HEK293 (cell line): ENCODE data around the gene PPP1R14B.
A peak's percentile ranks its signal among the peaks of the same experiment; 100 is the strongest.

Experiments used
- CTCF ChIA-PET: fragments of 350-600 bp; formaldehyde crosslinking; extraction: SDS; loops from one replicate; lab custom pipeline; 2021; ENCODE audit warnings: antibody characterized with exemption; lab: Yijun Ruan, JAX
- POLR2A ChIA-PET: fragments of 300-600 bp; formaldehyde crosslinking; extraction: SDS; loops from one replicate; lab custom pipeline; 2020; ENCODE audit warnings: antibody characterized with exemption, inconsistent platforms; lab: Yijun Ruan, JAX
- H3K27ac ChIP-seq: fragments of 200-500 bp; sonication (Bioruptor generic); 2 replicates; pipeline ENCODE4 v1.5.1; 2014; ENCODE audit warnings: low read depth, low read length, control low read depth, inconsistent platforms; ENCODE audit errors: extremely low read depth
- H3K36me3 ChIP-seq, 2 experiments: fragments of 200-500 bp in 1 of 2; sonication (Bioruptor generic) in 1 of 2; 1 replicate in 1 of 2; 2 replicates in 1 of 2; pipeline ENCODE4 v1.5.1; 2014 to 2017; ENCODE audit warnings: inconsistent platforms in 2 of 2, low read length in 2 of 2; ENCODE audit not compliant: control insufficient read depth in 2 of 2, insufficient read depth in 1 of 2
- H3K4me1 ChIP-seq: fragments of 200-500 bp; sonication (Bioruptor generic); 2 replicates; pipeline ENCODE4 v1.5.1; 2014; ENCODE audit warnings: mild to moderate bottlenecking, low read length, inconsistent platforms; ENCODE audit not compliant: control insufficient read depth, insufficient read depth
- H3K4me3 ChIP-seq: 2 replicates; pipeline ENCODE4 v1.5.1; 2011; ENCODE audit warnings: low read depth, mild to moderate bottlenecking, control low read depth, low read length, moderate library complexity
- H3K9me3 ChIP-seq: fragments of 200-500 bp; sonication (Bioruptor generic); 2 replicates; pipeline ENCODE4 v1.5.1; 2014; ENCODE audit warnings: low read depth, low read length, inconsistent platforms; ENCODE audit not compliant: control insufficient read depth, insufficient read depth
- GLIS1 ChIP-seq: fragments of 450-650 bp; formaldehyde crosslinking; IDR thresholded peaks from 2 replicates; pipeline ENCODE4 v1.5.1; 2016; ENCODE audit warnings: missing biosample characterization, missing genetic modification characterization
- IKZF3 ChIP-seq: fragments of 450-650 bp; IDR thresholded peaks from 2 replicates; pipeline ENCODE4 v1.5.0; 2018; ENCODE audit warnings: missing biosample characterization, mild to moderate bottlenecking, missing genetic modification characterization, moderate library complexity
- KLF1 ChIP-seq: fragments of 450-650 bp; formaldehyde crosslinking; IDR thresholded peaks from 2 replicates; pipeline ENCODE4 v1.5.1; 2016; ENCODE audit warnings: missing biosample characterization, missing genetic modification characterization
- OVOL3 ChIP-seq: fragments of 450-650 bp; formaldehyde crosslinking; IDR thresholded peaks from 2 replicates; pipeline ENCODE4 v1.5.1; 2016; ENCODE audit warnings: missing biosample characterization, missing genetic modification characterization
- WT1 ChIP-seq: fragments of 450-650 bp; formaldehyde crosslinking; IDR thresholded peaks from 2 replicates; pipeline ENCODE4 v1.5.1; 2016; ENCODE audit warnings: missing biosample characterization, missing genetic modification characterization
- YY1 ChIP-seq: fragments of 450-650 bp; formaldehyde crosslinking; IDR thresholded peaks from 2 replicates; pipeline ENCODE4 v1.5.1; 2018; ENCODE audit warnings: missing biosample characterization, missing genetic modification characterization
- ZFP3 ChIP-seq: fragments of 450-650 bp; formaldehyde crosslinking; IDR thresholded peaks from 2 replicates; pipeline ENCODE4 v1.5.1; 2016; ENCODE audit warnings: low read depth, missing biosample characterization, missing genetic modification characterization
- ZNF146 ChIP-seq: fragments of 450-650 bp; formaldehyde crosslinking; IDR thresholded peaks from 2 replicates; pipeline ENCODE4 v1.5.1; 2016; ENCODE audit warnings: missing biosample characterization, missing genetic modification characterization
- ZNF2 ChIP-seq: fragments of 450-650 bp; formaldehyde crosslinking; IDR thresholded peaks from 2 replicates; pipeline ENCODE4 v1.5.1; 2016; ENCODE audit warnings: missing biosample characterization, missing genetic modification characterization
- ZNF223 ChIP-seq: fragments of 450-650 bp; formaldehyde crosslinking; IDR thresholded peaks from 2 replicates; pipeline ENCODE4 v1.5.1; 2016; ENCODE audit warnings: missing biosample characterization, missing genetic modification characterization
- ZNF404 ChIP-seq: fragments of 450-650 bp; formaldehyde crosslinking; IDR thresholded peaks from 2 replicates; pipeline ENCODE4 v1.5.1; 2017; ENCODE audit warnings: missing biosample characterization, missing genetic modification characterization
- ZNF473 ChIP-seq: fragments of 450-650 bp; formaldehyde crosslinking; IDR thresholded peaks from 2 replicates; pipeline ENCODE4 v1.5.1; 2017; ENCODE audit warnings: missing biosample characterization, missing genetic modification characterization
- ZNF529 ChIP-seq: fragments of 450-650 bp; formaldehyde crosslinking; IDR thresholded peaks from 2 replicates; pipeline ENCODE4 v1.5.1; 2017; ENCODE audit warnings: missing genetic modification characterization, missing biosample characterization; ENCODE audit not compliant: insufficient replicate concordance
- ZNF555 ChIP-seq: fragments of 450-650 bp; formaldehyde crosslinking; conservative IDR thresholded peaks from 2 replicates; pipeline ENCODE4 v1.5.1; 2017; ENCODE audit warnings: missing biosample characterization, mild to moderate bottlenecking, missing genetic modification characterization, inconsistent platforms
- ZNF629 ChIP-seq: fragments of 450-650 bp; formaldehyde crosslinking; IDR thresholded peaks from 2 replicates; pipeline ENCODE4 v1.5.1; 2017; ENCODE audit warnings: missing biosample characterization, missing genetic modification characterization
- ZNF660 ChIP-seq: fragments of 450-650 bp; IDR thresholded peaks from 2 replicates; pipeline ENCODE4 v1.5.1; 2018; ENCODE audit warnings: missing biosample characterization, mild to moderate bottlenecking, missing genetic modification characterization
- TF ChIP-seq, protein P1 (sequence below): fragments of 450-650 bp; formaldehyde crosslinking; IDR thresholded peaks from 2 replicates; pipeline ENCODE4 v1.5.1; 2016; ENCODE audit warnings: missing biosample characterization, missing genetic modification characterization, borderline replicate concordance
- TF ChIP-seq, protein P2 (sequence below): fragments of 450-650 bp; formaldehyde crosslinking; IDR thresholded peaks from 2 replicates; pipeline ENCODE4 v1.5.1; 2016; ENCODE audit warnings: missing biosample characterization, missing genetic modification characterization
- TF ChIP-seq, protein P3 (sequence below): fragments of 450-650 bp; formaldehyde crosslinking; IDR thresholded peaks from 2 replicates; pipeline ENCODE4 v1.5.1; 2017; ENCODE audit warnings: missing biosample characterization, missing genetic modification characterization
- TF ChIP-seq, protein P4 (sequence below): fragments of 450-650 bp; formaldehyde crosslinking; IDR thresholded peaks from 2 replicates; pipeline ENCODE4 v1.5.1; 2017; ENCODE audit warnings: missing biosample characterization, missing genetic modification characterization

Gene PPP1R14B

DNA sequence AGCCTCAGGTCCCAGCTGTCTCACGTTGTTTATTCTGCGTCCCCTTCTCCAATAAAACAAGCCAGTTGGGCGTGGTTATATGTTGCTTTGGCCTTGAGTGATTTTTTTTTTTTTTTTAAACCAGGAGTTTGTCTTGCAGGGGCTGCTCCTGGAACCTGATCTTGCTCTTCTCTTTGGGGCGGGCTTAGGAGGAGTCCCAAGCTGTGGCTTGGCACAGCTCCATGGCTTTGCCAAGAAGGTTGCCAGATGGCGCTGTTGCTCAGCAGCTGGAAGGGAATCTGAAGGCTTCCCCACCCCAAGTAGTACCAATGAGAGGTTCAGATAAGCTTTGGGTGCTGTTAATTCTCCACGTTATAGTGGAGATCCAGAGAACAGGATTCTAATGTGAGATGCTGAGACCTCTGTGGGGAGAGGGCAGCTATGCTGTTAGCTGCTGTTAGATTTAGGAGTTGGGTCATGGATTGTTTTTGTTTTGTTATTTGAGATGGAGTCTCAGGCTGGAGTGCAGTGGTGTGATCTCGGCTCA lies 42.2 kb downstream of the PPP1R14B start (continued):
- TF ChIP-seq, protein P1, sequence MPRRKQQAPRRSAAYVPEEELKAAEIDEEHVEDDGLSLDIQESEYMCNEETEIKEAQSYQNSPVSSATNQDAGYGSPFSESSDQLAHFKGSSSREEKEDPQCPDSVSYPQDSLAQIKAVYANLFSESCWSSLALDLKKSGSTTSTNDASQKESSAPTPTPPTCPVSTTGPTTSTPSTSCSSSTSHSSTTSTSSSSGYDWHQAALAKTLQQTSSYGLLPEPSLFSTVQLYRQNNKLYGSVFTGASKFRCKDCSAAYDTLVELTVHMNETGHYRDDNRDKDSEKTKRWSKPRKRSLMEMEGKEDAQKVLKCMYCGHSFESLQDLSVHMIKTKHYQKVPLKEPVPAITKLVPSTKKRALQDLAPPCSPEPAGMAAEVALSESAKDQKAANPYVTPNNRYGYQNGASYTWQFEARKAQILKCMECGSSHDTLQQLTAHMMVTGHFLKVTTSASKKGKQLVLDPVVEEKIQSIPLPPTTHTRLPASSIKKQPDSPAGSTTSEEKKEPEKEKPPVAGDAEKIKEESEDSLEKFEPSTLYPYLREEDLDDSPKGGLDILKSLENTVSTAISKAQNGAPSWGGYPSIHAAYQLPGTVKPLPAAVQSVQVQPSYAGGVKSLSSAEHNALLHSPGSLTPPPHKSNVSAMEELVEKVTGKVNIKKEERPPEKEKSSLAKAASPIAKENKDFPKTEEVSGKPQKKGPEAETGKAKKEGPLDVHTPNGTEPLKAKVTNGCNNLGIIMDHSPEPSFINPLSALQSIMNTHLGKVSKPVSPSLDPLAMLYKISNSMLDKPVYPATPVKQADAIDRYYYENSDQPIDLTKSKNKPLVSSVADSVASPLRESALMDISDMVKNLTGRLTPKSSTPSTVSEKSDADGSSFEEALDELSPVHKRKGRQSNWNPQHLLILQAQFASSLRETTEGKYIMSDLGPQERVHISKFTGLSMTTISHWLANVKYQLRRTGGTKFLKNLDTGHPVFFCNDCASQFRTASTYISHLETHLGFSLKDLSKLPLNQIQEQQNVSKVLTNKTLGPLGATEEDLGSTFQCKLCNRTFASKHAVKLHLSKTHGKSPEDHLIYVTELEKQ (tag by site-specific recombination) = no peak
- TF ChIP-seq IKZF3 (tag by site-specific recombination) (peak; percentile 69), ZNF146 (tag by site-specific recombination) (no peak), ZNF629 (tag by site-specific recombination) (0 out of 2 replicates have a peak, but pooled peaks have one; percentile 34), ZNF555 (tag by site-specific recombination) (no peak), ZNF660 (peak; percentile 24; the same call in 1 of the 2 replicates), GLIS1 (tag by site-specific recombination) (peak; percentile 34; the same call in 1 of the 2 replicates)
- TF ChIP-seq, protein P2, sequence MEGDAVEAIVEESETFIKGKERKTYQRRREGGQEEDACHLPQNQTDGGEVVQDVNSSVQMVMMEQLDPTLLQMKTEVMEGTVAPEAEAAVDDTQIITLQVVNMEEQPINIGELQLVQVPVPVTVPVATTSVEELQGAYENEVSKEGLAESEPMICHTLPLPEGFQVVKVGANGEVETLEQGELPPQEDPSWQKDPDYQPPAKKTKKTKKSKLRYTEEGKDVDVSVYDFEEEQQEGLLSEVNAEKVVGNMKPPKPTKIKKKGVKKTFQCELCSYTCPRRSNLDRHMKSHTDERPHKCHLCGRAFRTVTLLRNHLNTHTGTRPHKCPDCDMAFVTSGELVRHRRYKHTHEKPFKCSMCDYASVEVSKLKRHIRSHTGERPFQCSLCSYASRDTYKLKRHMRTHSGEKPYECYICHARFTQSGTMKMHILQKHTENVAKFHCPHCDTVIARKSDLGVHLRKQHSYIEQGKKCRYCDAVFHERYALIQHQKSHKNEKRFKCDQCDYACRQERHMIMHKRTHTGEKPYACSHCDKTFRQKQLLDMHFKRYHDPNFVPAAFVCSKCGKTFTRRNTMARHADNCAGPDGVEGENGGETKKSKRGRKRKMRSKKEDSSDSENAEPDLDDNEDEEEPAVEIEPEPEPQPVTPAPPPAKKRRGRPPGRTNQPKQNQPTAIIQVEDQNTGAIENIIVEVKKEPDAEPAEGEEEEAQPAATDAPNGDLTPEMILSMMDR (tag by site-specific recombination) = peak; percentile 80
- TF ChIP-seq, all 188 proteins: peak for 28

DNA sequence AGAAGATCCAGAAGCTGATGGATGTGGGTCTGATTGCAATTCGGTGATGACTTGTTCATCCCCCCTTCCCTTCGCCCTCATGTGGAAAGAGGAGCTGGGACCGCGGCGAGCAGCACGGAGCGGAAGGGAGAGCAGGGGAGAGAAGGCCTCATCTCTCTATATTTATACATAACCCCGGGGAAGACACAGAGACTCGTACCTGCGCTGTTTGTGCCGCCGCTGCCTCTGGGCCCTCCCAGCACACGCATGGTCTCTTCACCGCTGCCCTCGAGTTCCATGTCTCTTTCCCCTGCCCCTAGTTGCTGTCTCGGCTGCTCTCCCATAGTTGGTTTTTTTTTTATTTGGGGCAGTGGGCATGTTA lies 42.7 kb downstream of the PPP1R14B start:
- POLR2A ChIA-PET = interaction anchor here (0.6 to 4.7 kb wide), 19 partner anchors 8 to 916 kb away, joined by 3 to 32 read pairs (median 5); partner anchors contain the start of genes BAD, ESRRA, FKBP2 and NUDT22
- CTCF ChIA-PET = interaction anchor here (0.6 to 4.7 kb wide), 29 partner anchors 8 to 449 kb away, joined by 3 to 78 read pairs (median 5); partner anchors contain the start of genes BAD, CATSPERZ, FKBP2 and NUDT22
- Histone ChIP-seq H3K9me3 (no peaks in the 10 kb centered on the region), H3K4me3 (no peak overlapping the region)
- TF ChIP-seq KLF1 (tag by site-specific recombination) (no peak), ZNF2 (tag by site-specific recombination) (no peak)
- TF ChIP-seq, all 188 proteins: peak for 0
- peaks cover 8 to 76% of the 10 kb centered on the region in 2 experiments; a peak in 2 of 3 replicates for H3K36me3 ChIP-seq
- 0 out of 2 replicates have a peak, but pooled peaks cover 8% of the 10 kb centered on the region for H3K4me1 ChIP-seq
- H3K27ac ChIP-seq = peak overlapping the region; percentile 55

DNA sequence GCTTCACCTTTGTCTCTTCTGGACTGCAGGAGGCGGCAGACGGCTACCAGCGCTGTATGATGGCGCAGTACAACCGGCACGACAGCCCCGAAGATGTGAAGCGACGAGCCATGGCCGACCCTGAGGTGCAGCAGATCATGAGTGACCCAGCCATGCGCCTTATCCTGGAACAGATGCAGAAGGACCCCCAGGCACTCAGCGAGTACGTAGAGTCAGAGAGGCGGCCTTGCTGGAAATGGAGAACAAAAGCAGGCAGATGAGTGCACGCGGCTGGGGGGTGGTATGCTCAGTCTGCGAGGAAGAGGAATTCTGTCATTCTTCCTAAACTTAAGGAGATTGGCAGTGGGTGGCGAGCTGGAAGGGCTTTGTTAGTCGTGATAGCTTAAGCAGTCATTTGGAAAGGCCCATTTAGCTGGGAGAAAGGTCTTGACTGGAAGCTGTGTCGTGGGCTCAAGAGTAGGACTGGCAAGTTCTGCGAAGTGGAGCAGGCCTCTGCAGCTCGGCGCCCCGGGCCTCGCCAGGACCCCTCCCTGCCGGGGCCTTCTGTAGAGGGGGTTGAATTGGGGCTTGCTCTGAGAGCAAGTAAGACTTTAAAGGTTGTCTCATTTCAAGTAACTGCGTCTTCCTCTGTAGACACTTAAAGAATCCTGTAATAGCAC lies 43.2 kb downstream of the PPP1R14B start:
- 0 out of 2 replicates have a peak, but pooled peaks cover 8% of the 10 kb centered on the region for H3K4me1 ChIP-seq
- H3K36me3 ChIP-seq = peaks cover 11 to 80% of the 10 kb centered on the region in 2 experiments; a peak in 2 of 3 replicates
- no peak overlapping the region for H3K4me3 ChIP-seq
- CTCF ChIA-PET = interaction anchor here (0.6 to 4.7 kb wide), 17 partner anchors 8 to 420 kb away, joined by 3 to 78 read pairs (median 8); partner anchors contain the start of genes CATSPERZ, FKBP2, NUDT22 and PLCB3
- POLR2A ChIA-PET = interaction anchor here (0.6 to 4.7 kb wide), 9 partner anchors 18 to 110 kb away, joined by 3 to 32 read pairs (median 5); partner anchors contain the start of genes NUDT22, STIP1 and TRPT1
- H3K9me3 ChIP-seq = no peaks in the 10 kb centered on the region
- peak overlapping the region; percentile 55; the same call in 1 of the 2 replicates for H3K27ac ChIP-seq
- TF ChIP-seq WT1 = no peak
- TF ChIP-seq, protein P3, sequence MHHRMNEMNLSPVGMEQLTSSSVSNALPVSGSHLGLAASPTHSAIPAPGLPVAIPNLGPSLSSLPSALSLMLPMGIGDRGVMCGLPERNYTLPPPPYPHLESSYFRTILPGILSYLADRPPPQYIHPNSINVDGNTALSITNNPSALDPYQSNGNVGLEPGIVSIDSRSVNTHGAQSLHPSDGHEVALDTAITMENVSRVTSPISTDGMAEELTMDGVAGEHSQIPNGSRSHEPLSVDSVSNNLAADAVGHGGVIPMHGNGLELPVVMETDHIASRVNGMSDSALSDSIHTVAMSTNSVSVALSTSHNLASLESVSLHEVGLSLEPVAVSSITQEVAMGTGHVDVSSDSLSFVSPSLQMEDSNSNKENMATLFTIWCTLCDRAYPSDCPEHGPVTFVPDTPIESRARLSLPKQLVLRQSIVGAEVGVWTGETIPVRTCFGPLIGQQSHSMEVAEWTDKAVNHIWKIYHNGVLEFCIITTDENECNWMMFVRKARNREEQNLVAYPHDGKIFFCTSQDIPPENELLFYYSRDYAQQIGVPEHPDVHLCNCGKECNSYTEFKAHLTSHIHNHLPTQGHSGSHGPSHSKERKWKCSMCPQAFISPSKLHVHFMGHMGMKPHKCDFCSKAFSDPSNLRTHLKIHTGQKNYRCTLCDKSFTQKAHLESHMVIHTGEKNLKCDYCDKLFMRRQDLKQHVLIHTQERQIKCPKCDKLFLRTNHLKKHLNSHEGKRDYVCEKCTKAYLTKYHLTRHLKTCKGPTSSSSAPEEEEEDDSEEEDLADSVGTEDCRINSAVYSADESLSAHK (tag by site-specific recombination) = no peak
- TF ChIP-seq ZNF223 = no peak
- TF ChIP-seq, protein P4, sequence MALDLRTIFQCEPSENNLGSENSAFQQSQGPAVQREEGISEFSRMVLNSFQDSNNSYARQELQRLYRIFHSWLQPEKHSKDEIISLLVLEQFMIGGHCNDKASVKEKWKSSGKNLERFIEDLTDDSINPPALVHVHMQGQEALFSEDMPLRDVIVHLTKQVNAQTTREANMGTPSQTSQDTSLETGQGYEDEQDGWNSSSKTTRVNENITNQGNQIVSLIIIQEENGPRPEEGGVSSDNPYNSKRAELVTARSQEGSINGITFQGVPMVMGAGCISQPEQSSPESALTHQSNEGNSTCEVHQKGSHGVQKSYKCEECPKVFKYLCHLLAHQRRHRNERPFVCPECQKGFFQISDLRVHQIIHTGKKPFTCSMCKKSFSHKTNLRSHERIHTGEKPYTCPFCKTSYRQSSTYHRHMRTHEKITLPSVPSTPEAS (tag by site-specific recombination) = no peak
- no peak for TF ChIP-seq OVOL3
- no peak for TF ChIP-seq ZNF404
- no peak for TF ChIP-seq ZNF529 (tag by site-specific recombination)
- no peak for TF ChIP-seq ZNF473 (tag by site-specific recombination)
- TF ChIP-seq YY1 (tag by site-specific recombination) = no peak
- no peak for TF ChIP-seq ZFP3
- TF ChIP-seq, protein P2 (tag by site-specific recombination) = no peak
